ENCODE data around the gene EIF4A3.

EIF4A3 gene

GRCh38 chr17:80168371-80168770 lies 21.4 kb upstream of the EIF4A3 start:
- no peaks in the 10 kb centered on the region for H3K4me1 ChIP-seq (ENCODE audit: low read depth, poor library complexity, severe bottlenecking)
- H2AFZ ChIP-seq (ENCODE audit: low read depth) = no peak overlapping the region
- H4K20me1 ChIP-seq (ENCODE audit: insufficient read depth) = no peaks in the 10 kb centered on the region
- TF ChIP-seq CTCF (conservative IDR thresholded peaks at IDR 0.05; ENCODE audit: low read depth, low read length) = no peak
- H3K4me3 ChIP-seq (IDR thresholded peaks at IDR 0.05; ENCODE audit: insufficient read depth, low read depth, low read length) = no peak overlapping the region
- no peak overlapping the region for H3K27ac ChIP-seq
- peaks cover 10% of the 10 kb centered on the region; the same call in 1 of the 2 replicates for H3K27me3 ChIP-seq (ENCODE audit: insufficient read depth, low read depth)
- no peak overlapping the region for H3K4me2 ChIP-seq
- no peaks in the 10 kb centered on the region for H3K79me2 ChIP-seq (ENCODE audit: insufficient read depth, low read depth)
- H3K36me3 ChIP-seq (ENCODE audit: insufficient read depth) = no peaks in the 10 kb centered on the region
- H3K9ac ChIP-seq = no peak overlapping the region

- Histone ChIP-seq H3K27me3 (ENCODE audit: insufficient read depth, low read depth) (peaks cover 3% of the 10 kb centered on the region; the same call in 1 of the 2 replicates), H3K4me3 (IDR thresholded peaks at IDR 0.05; ENCODE audit: insufficient read depth, low read depth, low read length) (no peak overlapping the region), H4K20me1 (ENCODE audit: insufficient read depth) (no peaks in the 10 kb centered on the region), H3K4me2 (no peak overlapping the region), H2AFZ (ENCODE audit: low read depth) (no peak overlapping the region), H3K79me2 (ENCODE audit: insufficient read depth, low read depth) (no peaks in the 10 kb centered on the region), H3K36me3 (ENCODE audit: insufficient read depth) (no peaks in the 10 kb centered on the region), H3K9ac (no peak overlapping the region), H3K4me1 (ENCODE audit: low read depth, poor library complexity, severe bottlenecking) (peaks cover 3% of the 10 kb centered on the region), H3K27ac (no peak overlapping the region)
- no peak for TF ChIP-seq CTCF (conservative IDR thresholded peaks at IDR 0.05; ENCODE audit: low read depth, low read length)
Observed at GRCh38 chr17:80166446-80166845, 19.5 kb upstream of the EIF4A3 start.

GRCh38 chr17:80164185-80164584 lies 17.3 kb upstream of the EIF4A3 start:
- no peak for TF ChIP-seq CTCF (conservative IDR thresholded peaks at IDR 0.05; ENCODE audit: low read depth, low read length)
- Histone ChIP-seq H3K4me2 (no peak overlapping the region), H3K9ac (no peak overlapping the region), H3K4me3 (IDR thresholded peaks at IDR 0.05; ENCODE audit: insufficient read depth, low read depth, low read length) (no peak overlapping the region), H3K27me3 (ENCODE audit: insufficient read depth, low read depth) (no peaks in the 10 kb centered on the region), H2AFZ (ENCODE audit: low read depth) (no peak overlapping the region), H4K20me1 (ENCODE audit: insufficient read depth) (no peaks in the 10 kb centered on the region), H3K27ac (no peak overlapping the region), H3K36me3 (ENCODE audit: insufficient read depth) (no peaks in the 10 kb centered on the region), H3K4me1 (ENCODE audit: low read depth, poor library complexity, severe bottlenecking) (peaks cover 3% of the 10 kb centered on the region), H3K79me2 (ENCODE audit: insufficient read depth, low read depth) (no peaks in the 10 kb centered on the region)

- no peaks in the 10 kb centered on the region for H4K20me1 ChIP-seq (ENCODE audit: insufficient read depth)
- H3K9ac ChIP-seq = no peak overlapping the region
- no peak overlapping the region for H3K4me3 ChIP-seq (IDR thresholded peaks at IDR 0.05; ENCODE audit: insufficient read depth, low read depth, low read length)
- no peaks in the 10 kb centered on the region for H3K27me3 ChIP-seq (ENCODE audit: insufficient read depth, low read depth)
- no peak for TF ChIP-seq CTCF (conservative IDR thresholded peaks at IDR 0.05; ENCODE audit: low read depth, low read length)
- no peaks in the 10 kb centered on the region for H3K79me2 ChIP-seq (ENCODE audit: insufficient read depth, low read depth)
- no peak overlapping the region for H2AFZ ChIP-seq (ENCODE audit: low read depth)
- H3K4me1 ChIP-seq (ENCODE audit: low read depth, poor library complexity, severe bottlenecking) = peaks cover 3% of the 10 kb centered on the region
- no peaks in the 10 kb centered on the region for H3K36me3 ChIP-seq (ENCODE audit: insufficient read depth)
- H3K27ac ChIP-seq = no peak overlapping the region
- H3K4me2 ChIP-seq = peak overlapping the region; percentile 29; the same call in 1 of the 2 replicates
Observed at GRCh38 chr17:80163336-80163735, 16.4 kb upstream of the EIF4A3 start.

All from KMS-11 (cell line).